Heart right ventricle (tissue), 16 donors: ENCODE data around the gene PNPLA6. TPM values are rescaled to one million over a fixed set of nuclear protein-coding genes. Genes with fewer than 3 reads are reported as not detected.

Source experiments
- ATAC-seq, 8 donors: fragments of 200-7000 bp; cut with Tn5 transposase; one replicate each; pipeline ENCODE4 v1.9.1; 2020; ENCODE audit warnings: mild to moderate bottlenecking in 8 of 8, moderate library complexity in 8 of 8, moderate number of reproducible peaks in 1 of 8
- DNase-seq, 2 donors: peaks; one replicate each; pipeline ENCODE4 v3.0.0-alpha.2; 2020
- H3K27ac ChIP-seq, 10 donors: fragments of 200-600 bp; sonication (generic) in 2 of 10; one replicate each; pipeline versions ENCODE4 v1.5.0 to v1.8.0; 2020 to 2022; ENCODE audit warnings: mild to moderate bottlenecking in 3 of 10
- H3K27me3 ChIP-seq, 7 donors: fragments of 200-600 bp; one replicate each; pipeline ENCODE4 v1.8.0; 2021 to 2022; ENCODE audit warnings: mild to moderate bottlenecking in 2 of 7
- H3K36me3 ChIP-seq, 9 donors: fragments of 200-600 bp; sonication (generic) in 1 of 9; one replicate each; pipeline versions ENCODE4 v1.5.0 to v1.8.0; 2020 to 2022; ENCODE audit warnings: mild to moderate bottlenecking in 2 of 9
- H3K4me1 ChIP-seq, 9 donors: fragments of 200-600 bp; sonication (generic) in 1 of 9; one replicate each; pipeline versions ENCODE4 v1.5.0 to v1.8.0; 2020 to 2022; ENCODE audit warnings: mild to moderate bottlenecking in 4 of 9
- H3K4me3 ChIP-seq, 10 donors: fragments of 200-600 bp; sonication (generic) in 2 of 10; one replicate each; pipeline versions ENCODE4 v1.5.0 to v1.8.0; 2020 to 2022; ENCODE audit warnings: mild to moderate bottlenecking in 7 of 10, moderate library complexity in 2 of 10
- H3K9me3 ChIP-seq, 11 donors: fragments of 200-600 bp in 10 of 11; sonication (generic) in 2 of 11; one replicate each; pipeline versions ENCODE4 v1.5.0 to v1.8.0; 2013 to 2022; ENCODE audit warnings: mild to moderate bottlenecking in 2 of 11, control low read depth in 1 of 11, moderate library complexity in 1 of 11
- CTCF ChIP-seq, 9 donors: fragments of 200-600 bp; sonication (generic) in 2 of 9; IDR thresholded peaks; one replicate each; pipeline versions ENCODE4 v1.5.0 to v1.8.0; 2021 to 2022; ENCODE audit warnings: antibody characterized with exemption in 9 of 9, mild to moderate bottlenecking in 5 of 9, moderate library complexity in 1 of 9
- WGBS, 2 donors: extraction: QIAGEN DNeasy Blood & Tissue Kit; methylation state at CpG; one replicate each; pipeline ENCODE4 v1.1.7; 2013; ENCODE audit warnings: inconsistent platforms in 1 of 2; 5-methylcytosine and 5-hydroxymethylcytosine counted together
- intact Hi-C, 10 donors: fragments of 100-400 bp; cut with DNase I; formaldehyde crosslinking; loops; one replicate each; pipeline versions ENCODE4 v1.11.1 to v1.14.2; 2022
- polyA plus RNA-seq, 2 donors: library from polyadenylated mRNA; stranded (reverse); fragments of 200-250 nt; gene quantifications; one replicate each; pipeline ENCODE4 v1.2.3, GENCODE V29; 2013
- total RNA-seq, 10 donors: library from RNA; stranded (reverse); fragmentation: NEBNext Ultra II Directional in 3 of 10; extraction: Animal tissue kit (Norgen Biotek cat#: 25700) in 3 of 10; gene quantifications; one replicate each; pipeline versions ENCODE4 v1.2.1 to v1.2.4, GENCODE V29; 2021 to 2023
- donor health status: Arrhythmogenic right ventricular cardiomyopathy.
- donor health status: ischemic (EF 13 %, LVEDD 7.1; RV severe dilation, severe dysfunction).
- donor health status: healthy with polysubstance abuse.
- donor health status: DM: no; HTN: yes; CAD: no.
- donor health status: DM: no; HTN: no; CAD: no.
- donor health status: ischemic (EF 25% LVEDD 6.9; RV normal size, moderate dysfunction).
- donor health status: ischemic (EF 25% LVEDD 5.7; RV mildly dilated, moderate dysfunction).
- donor health status: healthy.
- donor health status: DM: yes; HTN: yes; CAD: no.
- donor health status: Ischemic cardiomyopathy.
- donor health status: ischemic (EF 35%, LVEDD 5.7; RV mildly dilated, moderate dysfunction).
- donor health status: nonischemic (EF 11% LVEDD 7.7; RV severe dilation, severe dysfunction).
- donor health status: DM: yes; HTN: yes; CAD: no.
- donor health status: PGD.
- donor health status: ischemic (EF 29% LVEDD 5.4; RV normal size, mild dysfunction).
- donor health status: nonischemic (EF 23%, LVEDD 6.1; RV moderate dilation, normal function).

PNPLA6 gene
- total and polyA plus RNA-seq, 12 donors = 33.9 to 73.8 (median 41.6) TPM

DNA sequence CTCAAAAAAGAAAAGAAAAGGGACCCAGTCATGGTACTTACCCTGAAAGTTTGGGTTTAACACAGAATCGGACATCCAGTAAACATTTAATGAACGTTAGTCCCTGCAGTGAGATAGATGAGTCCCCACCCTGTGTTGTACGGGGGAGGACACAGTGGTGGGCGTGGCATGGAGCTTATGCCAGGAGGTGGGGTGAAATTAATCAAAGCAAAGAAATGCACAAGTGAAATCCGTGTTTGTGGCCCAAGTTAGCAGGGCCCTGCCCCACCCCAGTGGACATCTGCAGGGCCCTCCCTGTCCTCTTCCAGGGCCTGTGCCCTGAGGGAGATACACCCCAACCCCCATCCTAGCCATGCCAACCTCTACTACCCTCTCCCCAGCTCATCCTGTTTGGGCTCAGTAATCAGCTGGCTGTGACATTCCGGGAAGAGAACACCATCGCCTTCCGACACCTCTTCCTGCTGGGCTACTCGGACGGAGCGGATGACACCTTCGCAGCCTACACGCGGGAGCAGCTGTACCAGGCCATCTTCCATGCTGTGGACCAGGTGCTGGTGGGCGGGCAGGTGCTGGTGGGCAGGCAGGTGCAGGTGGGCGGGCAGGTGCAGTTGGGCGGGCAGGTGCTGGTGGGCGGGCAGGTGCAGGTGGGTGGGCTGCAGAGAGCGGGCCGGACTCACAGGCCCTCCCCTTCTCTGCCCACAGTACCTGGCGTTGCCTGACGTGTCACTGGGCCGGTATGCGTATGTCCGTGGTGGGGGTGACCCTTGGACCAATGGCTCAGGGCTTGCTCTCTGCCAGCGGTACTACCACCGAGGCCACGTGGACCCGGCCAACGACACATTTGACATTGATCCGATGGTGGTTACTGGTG lies 9.2 kb upstream of the PNPLA6 start:
- ATAC-seq = no peak
- TF ChIP-seq CTCF (IDR thresholded peaks at IDR 0.05) = no peak
- 90 to 91% methylated on average over 31 of the region's 31 CpGs for WGBS, 2 donors
- Histone ChIP-seq H3K4me3 (no peak overlapping the region), H3K36me3 (peaks cover 0 to 73% (median 6%) of the 10 kb centered on the region in 9 donors), H3K9me3 (no peaks in the 10 kb centered on the region), H3K27me3 (no peaks in the 10 kb centered on the region), H3K27ac (no peak overlapping the region), H3K4me1 (peaks cover 7 to 33% (median 19%) of the 10 kb centered on the region in 9 donors)
- intact Hi-C loops = loop anchor here in 1 of 10 donors (10.0 kb wide), 1 partner anchor 131 kb away; no protein-coding TSS in a partner anchor
- no peak for DNase-seq

- ATAC-seq (peak in 7 of 8 donors; percentile 18 to 74 (median 38)), DNase-seq (no peak)
- no peaks in the 10 kb centered on the region for H3K27me3 ChIP-seq
- peaks cover 7 to 28% (median 11%) of the 10 kb centered on the region in 9 donors for H3K4me1 ChIP-seq
- H3K4me3 ChIP-seq = no peak overlapping the region
- H3K9me3 ChIP-seq = no peaks in the 10 kb centered on the region
- peaks cover 0 to 86% (median 6%) of the 10 kb centered on the region in 9 donors for H3K36me3 ChIP-seq
- peak overlapping the region in 1 of 10 donors; percentile 62 for H3K27ac ChIP-seq
- WGBS, 2 donors = 83 to 90% methylated on average over 25 of the region's 25 CpGs
- TF ChIP-seq CTCF (IDR thresholded peaks at IDR 0.05) = no peak
- intact Hi-C loops = loop anchor here in 1 of 10 donors (10.0 kb wide), 1 partner anchor 133 kb away; no protein-coding TSS in a partner anchor
These were observed 7.9 kb upstream of the PNPLA6 start for GRCh38 chr19:7527516-7528191.

DNA sequence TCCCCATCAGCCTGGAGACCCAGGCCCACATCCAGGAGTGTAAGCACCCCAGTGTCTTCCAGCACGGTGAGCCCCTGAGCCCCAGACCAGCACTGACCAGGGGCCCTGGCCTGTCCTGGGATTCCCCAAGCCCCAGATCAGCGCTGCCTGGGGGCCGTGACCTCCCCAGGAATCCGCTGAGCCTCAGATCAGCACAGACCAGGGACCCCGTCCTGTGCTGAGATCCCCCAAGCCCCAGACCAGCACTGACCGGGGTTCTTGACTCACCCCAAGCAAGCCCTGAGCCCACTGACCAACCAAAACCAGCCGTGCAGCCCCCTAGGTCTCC lies 7.4 kb upstream of the PNPLA6 start:
- Histone ChIP-seq H3K27me3 (no peaks in the 10 kb centered on the region), H3K4me3 (no peak overlapping the region), H3K27ac (peak overlapping the region in 1 of 10 donors; percentile 62), H3K9me3 (no peaks in the 10 kb centered on the region), H3K36me3 (peaks cover 0 to 86% (median 6%) of the 10 kb centered on the region in 9 donors), H3K4me1 (peaks cover 3 to 28% (median 8%) of the 10 kb centered on the region in 9 donors)
- no peak for DNase-seq
- intact Hi-C loops = loop anchor here in 1 of 10 donors (10.0 kb wide), 1 partner anchor 133 kb away; no protein-coding TSS in a partner anchor
- no peak for TF ChIP-seq CTCF (IDR thresholded peaks at IDR 0.05)
- 93 to 94% methylated on average over 7 of the region's 7 CpGs for WGBS, 2 donors
- ATAC-seq = no peak

DNA sequence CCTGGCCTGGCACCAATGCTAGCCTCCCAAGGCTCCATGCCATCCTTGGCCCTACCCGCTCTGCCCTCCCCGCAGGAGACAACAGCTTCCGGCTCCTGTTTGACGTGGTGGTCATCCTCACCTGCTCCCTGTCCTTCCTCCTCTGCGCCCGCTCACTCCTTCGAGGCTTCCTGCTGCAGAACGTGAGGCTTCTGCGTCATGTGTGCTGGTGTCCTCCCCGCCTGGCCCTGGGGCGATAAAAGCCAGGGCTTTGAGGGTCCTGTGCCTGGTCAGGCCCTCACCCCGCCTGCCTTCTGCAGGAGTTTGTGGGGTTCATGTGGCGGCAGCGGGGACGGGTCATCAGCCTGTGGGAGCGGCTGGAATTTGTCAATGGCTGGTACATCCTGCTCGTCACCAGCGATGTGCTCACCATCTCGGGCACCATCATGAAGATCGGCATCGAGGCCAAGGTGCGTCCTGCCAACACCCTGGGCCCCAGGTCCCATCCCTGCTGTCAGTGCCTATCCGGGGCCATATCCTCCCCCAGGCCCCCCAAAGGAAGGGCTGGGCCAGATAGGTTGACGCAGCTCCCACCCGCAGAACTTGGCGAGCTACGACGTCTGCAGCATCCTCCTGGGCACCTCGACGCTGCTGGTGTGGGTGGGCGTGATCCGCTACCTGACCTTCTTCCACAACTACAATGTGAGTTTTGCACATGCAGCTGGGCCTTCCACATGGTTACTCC lies 6.8 kb upstream of the PNPLA6 start:
- peaks cover 0 to 27% (median 8%) of the 10 kb centered on the region in 9 donors for H3K4me1 ChIP-seq
- ATAC-seq (no peak), DNase-seq (no peak)
- no peak for TF ChIP-seq CTCF (IDR thresholded peaks at IDR 0.05)
- intact Hi-C loops = loop anchor here in 1 of 10 donors (10.0 kb wide), 1 partner anchor 134 kb away; no protein-coding TSS in a partner anchor
- no peak overlapping the region for H3K4me3 ChIP-seq
- WGBS, 2 donors = 91 to 93% methylated on average over 32 of the region's 32 CpGs
- H3K9me3 ChIP-seq = no peaks in the 10 kb centered on the region
- peaks cover 0 to 86% (median 6%) of the 10 kb centered on the region in 9 donors for H3K36me3 ChIP-seq
- no peak overlapping the region for H3K27ac ChIP-seq
- no peaks in the 10 kb centered on the region for H3K27me3 ChIP-seq
